GM12872 (cell line): ENCODE data around the gene BSG.

Experiments used
- TF ChIP-seq, protein P1 (sequence below): IDR thresholded peaks from 3 replicates; pipeline ENCODE4 v1.5.1; 2011; ENCODE audit warnings: low read depth, mild to moderate bottlenecking, low read length, moderate library complexity; ENCODE audit not compliant: insufficient read depth

The BSG gene

DNA sequence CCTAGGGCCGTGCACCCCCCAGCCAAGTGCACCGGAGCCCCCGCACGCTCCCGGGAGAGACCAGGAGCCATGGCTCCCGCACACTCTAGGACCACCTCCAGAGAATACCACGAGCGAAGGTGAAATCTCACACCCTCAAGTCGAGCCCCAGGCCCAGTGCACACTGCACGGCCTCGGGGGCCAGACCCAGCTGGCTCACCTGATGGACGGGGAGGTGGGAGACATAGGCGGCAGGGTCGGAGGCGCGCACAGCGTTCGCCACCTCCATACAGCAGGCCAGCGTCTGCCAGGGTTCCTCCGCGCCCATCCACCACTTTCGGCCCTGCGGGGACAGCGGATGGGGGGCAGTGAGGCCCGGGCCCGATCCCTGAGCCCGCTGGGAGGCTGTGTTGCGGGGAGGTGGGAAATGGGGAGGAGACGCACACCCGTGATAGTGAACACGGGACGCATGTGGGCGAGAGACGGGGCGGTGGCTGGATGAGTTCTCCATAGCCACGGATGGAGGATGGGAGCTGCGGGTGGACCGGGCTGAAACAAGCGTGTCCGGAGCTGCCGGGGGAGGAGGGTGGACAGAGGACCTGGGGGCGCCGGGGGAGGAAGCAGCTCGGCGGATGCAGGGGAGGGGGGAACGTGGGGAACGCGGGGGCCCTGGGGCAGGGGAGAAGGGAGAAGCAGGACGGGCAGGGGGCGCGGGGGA is 47.9 kb downstream of the BSG start:
- TF ChIP-seq, protein P1, sequence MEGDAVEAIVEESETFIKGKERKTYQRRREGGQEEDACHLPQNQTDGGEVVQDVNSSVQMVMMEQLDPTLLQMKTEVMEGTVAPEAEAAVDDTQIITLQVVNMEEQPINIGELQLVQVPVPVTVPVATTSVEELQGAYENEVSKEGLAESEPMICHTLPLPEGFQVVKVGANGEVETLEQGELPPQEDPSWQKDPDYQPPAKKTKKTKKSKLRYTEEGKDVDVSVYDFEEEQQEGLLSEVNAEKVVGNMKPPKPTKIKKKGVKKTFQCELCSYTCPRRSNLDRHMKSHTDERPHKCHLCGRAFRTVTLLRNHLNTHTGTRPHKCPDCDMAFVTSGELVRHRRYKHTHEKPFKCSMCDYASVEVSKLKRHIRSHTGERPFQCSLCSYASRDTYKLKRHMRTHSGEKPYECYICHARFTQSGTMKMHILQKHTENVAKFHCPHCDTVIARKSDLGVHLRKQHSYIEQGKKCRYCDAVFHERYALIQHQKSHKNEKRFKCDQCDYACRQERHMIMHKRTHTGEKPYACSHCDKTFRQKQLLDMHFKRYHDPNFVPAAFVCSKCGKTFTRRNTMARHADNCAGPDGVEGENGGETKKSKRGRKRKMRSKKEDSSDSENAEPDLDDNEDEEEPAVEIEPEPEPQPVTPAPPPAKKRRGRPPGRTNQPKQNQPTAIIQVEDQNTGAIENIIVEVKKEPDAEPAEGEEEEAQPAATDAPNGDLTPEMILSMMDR = no peak

DNA sequence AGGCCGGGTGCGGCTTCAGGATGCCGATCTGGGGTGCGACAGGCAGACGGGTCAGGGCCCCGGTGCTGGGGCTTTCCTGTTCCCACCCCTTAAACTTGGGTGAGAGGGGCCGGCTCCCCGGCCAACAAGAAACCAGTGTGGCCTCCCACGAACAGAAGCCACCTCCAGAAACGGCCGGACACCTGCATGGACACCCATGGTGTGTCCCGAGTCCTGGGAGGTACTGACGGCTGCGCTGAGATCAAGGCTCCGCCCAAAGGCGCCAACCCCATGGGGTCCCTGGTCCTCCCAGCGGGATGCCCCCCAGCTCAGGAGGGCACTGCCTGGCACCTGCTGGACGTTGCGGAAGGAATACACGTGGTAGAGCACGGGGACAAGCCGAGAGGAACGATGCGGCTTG is 49.4 kb downstream of the BSG start:
- TF ChIP-seq, protein P1 = no peak

DNA sequence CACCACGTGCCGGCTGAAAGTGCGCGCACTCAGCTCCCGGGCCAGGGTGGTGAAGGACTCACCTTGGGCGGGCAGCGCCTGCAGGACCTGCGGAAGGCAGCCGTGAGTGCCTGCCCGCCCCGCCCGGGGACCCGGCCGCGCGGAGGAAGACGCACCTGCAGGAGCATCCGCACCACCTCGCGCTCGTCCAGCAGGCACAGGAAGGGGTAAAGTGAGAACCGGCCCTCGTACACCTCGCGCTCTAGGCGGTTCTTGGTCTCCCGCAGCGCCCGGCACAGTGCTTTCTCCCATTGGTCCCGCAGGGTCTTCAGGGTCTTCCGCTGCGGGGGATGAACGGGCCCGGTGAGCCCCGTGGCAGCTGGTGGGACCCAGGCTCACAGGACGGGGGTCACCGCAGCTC is 50.3 kb downstream of the BSG start:
- TF ChIP-seq, protein P1 = no peak

DNA sequence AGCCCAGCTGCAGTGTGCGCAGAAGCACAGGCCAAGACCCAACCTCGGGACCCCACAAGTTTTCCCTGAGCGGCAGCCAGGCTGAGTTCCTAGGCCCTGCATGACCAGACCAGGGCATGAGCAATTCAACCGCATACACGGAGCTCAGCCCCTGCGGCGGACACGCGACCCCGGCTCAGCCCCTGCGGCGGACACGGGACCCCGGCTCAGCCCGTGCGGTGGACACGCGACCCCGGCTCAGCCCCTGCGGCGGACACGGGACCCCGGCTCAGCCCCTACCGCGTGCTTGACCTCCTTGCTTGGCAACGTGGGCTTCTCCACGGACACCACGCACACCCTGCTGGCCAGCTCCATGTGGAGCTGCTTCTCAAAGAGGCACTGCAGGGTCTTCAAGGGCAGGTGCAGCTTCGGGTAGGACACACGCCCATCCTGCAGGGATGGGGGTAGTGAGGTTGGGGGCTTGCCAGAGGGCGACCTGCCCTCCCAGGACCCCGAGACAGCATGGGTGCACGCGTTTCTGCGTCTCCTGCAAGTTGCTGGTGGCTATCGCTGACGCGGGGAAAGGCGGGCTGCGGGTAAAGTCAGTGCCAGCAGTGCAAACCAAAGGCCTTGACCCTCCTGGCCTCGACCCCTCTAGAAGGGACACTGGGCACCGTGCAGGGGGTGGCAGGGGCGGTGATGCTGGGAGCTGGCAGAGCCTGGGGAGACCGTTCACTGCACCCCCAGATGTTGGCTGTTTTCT is 51.0 kb downstream of the BSG start:
- TF ChIP-seq, protein P1 = no peak

DNA sequence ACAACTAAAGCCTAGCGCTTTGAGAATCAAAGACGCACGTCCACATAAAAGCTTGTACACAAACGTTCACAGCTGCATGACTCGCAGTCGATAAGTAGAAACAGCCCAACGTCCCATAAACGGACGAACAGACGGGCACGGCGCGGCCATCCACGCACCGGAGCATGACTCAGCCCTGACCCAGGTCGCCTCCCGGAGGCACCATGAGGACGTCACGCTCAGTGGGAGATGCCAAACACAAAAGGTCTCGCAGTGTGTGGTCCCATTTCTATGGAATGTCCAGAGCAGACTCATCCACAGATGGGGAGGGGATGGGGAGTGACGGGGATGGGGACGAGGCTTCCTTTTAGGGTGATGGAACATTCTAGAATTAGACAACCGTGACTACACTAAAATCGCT is 51.6 kb downstream of the BSG start:
- TF ChIP-seq, protein P1 = no peak

DNA sequence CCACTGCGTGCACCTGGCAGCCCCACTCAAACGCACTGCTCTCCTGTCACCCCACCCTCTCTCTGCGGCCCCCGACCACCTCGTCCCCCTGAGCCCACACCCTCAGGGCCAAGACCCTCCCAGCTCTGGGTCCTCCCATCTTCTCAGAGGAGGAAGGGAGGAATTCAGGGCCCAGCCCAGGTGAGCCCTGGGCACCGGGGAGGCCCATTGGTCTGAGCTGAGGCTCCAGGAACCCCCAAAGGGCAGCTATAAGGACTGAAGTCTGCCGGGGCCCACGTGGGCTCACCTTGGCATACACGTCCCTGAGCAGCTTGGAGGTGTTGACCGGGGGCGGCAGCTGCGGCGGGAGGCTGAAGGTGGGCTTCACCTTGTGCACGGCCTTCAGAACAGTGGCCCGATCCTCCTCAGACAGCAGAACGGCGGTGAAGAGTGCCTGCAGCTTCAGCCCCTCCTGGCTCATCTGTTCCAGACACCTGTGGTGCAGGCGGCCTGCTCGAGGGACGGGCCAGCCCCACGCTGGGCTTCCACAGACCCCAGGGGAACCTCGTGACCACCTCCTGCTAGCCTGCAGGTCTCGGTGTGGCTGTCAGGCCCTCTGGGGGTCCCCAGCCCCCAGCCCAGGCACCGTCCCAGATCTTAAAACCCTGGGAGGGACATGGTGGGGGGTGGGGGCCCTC is 52.2 kb downstream of the BSG start:
- TF ChIP-seq, protein P1 = no peak

DNA sequence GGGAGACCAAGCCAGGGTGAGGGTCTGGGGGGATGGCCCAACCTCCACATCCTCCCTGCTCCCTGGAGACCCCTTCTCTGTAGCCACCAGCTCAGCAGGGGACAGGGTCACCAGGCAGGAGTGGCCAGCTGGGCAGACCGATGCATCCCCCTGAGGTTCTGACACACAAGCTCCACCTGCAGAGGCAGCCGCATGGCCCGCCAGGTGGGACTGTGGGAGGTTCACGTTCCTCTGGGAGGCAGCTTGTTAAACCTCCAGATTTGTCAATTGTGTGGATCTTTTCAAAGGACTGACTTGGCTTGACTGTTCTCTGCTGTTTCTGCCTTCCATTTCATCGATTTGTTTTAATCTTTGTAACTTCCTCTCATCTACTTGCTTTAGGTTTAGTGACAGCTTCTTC is 52.9 kb downstream of the BSG start:
- TF ChIP-seq, protein P1 = no peak
